H1 (cell line): ENCODE measurements around the gene CAPN10. TPM values are rescaled to one million over a fixed set of nuclear protein-coding genes. Genes with fewer than 3 reads are reported as not detected.

Experiments
- CTCF ChIP-seq, 3 experiments: IDR thresholded peaks; 1 replicate in 2 of 3; 2 replicates in 1 of 3; pipeline versions ENCODE4 v1.5.1 to v1.6.1; 2011; ENCODE audit warnings: low read length in 3 of 3, mild to moderate bottlenecking in 3 of 3, inconsistent platforms in 2 of 3, low read depth in 1 of 3, moderate library complexity in 1 of 3; ENCODE audit not compliant: insufficient read depth in 1 of 3; ENCODE audit errors: control extremely low read depth in 1 of 3
- polyA plus RNA-seq, 7 experiments: library from polyadenylated mRNA; depleted of rRNA in 3 of 7; stranded (reverse) in 5 of 7; unstranded in 2 of 7; fragments of >200 nt in 5 of 7; fragments of 200-250 nt in 2 of 7; gene quantifications; 1 replicate in 5 of 7; 2 replicates in 1 of 7; 4 replicates in 1 of 7; pipeline versions ENCODE4 v1.2.1 to v1.2.3, GENCODE V29; 2011 to 2013; ENCODE audit warnings: missing spikeins in 2 of 7, mixed read lengths in 2 of 7
- total RNA-seq: library from RNA; stranded (reverse); fragmentation: NEBNext Ultra II Directional; extraction: Animal tissue kit (Norgen Biotek cat#: 25700); gene quantifications from 2 replicates; pipeline ENCODE4 v1.2.1, GENCODE V29; 2021
- TF ChIP-seq, protein P1 (sequence below): IDR thresholded peaks from 2 replicates; pipeline ENCODE4 v1.6.1; 2012; ENCODE audit warnings: inconsistent platforms

Gene CAPN10
- total and polyA plus RNA-seq, 2 of the 8 experiments (the other 6 are each of a cell fraction or from before 2014, with no cell fraction given), result 30.7 to 39.8 TPM

GRCh38 chr2:240572141-240573031 is 14.1 kb upstream of the CAPN10 start (continued):
- TF ChIP-seq, protein P1, sequence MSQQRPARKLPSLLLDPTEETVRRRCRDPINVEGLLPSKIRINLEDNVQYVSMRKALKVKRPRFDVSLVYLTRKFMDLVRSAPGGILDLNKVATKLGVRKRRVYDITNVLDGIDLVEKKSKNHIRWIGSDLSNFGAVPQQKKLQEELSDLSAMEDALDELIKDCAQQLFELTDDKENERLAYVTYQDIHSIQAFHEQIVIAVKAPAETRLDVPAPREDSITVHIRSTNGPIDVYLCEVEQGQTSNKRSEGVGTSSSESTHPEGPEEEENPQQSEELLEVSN, result no peak
- TF ChIP-seq CTCF (IDR thresholded peaks at IDR 0.05; ENCODE audit: control extremely low read depth in 1 of 3, insufficient read depth in 1 of 3, low read depth in 1 of 3, low read length in 3 of 3), result no peak
